ENCODE measurements around the gene MTHFD1L. TPM values are rescaled to one million over a fixed set of nuclear protein-coding genes. Genes with fewer than 3 reads are reported as not detected.

The MTHFD1L gene
- total RNA-seq, 4 donors from 2014 or later, result 3.3 to 7.8 (median 3.8) TPM

DNA sequence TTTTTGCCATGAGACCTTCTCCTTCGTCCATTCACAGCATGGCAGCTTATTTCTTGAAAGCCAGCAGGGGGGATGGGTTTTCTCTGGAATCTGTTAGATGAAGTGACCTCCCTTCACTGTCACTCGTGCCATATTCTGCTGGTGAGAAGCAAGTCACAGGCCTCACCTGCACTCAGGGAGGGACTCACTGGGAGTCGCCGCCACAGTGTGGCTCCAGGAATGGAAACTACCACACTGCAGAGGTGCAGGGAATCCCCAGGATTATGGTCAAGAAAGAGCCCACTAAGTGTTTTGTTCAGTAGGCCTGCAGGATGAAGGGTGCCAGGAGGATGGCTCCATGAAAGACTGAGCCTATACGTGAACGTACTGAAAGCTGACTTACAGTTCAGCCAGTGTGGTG, 213.2 kb downstream of the MTHFD1L start:
- TF ChIP-seq, protein P1, sequence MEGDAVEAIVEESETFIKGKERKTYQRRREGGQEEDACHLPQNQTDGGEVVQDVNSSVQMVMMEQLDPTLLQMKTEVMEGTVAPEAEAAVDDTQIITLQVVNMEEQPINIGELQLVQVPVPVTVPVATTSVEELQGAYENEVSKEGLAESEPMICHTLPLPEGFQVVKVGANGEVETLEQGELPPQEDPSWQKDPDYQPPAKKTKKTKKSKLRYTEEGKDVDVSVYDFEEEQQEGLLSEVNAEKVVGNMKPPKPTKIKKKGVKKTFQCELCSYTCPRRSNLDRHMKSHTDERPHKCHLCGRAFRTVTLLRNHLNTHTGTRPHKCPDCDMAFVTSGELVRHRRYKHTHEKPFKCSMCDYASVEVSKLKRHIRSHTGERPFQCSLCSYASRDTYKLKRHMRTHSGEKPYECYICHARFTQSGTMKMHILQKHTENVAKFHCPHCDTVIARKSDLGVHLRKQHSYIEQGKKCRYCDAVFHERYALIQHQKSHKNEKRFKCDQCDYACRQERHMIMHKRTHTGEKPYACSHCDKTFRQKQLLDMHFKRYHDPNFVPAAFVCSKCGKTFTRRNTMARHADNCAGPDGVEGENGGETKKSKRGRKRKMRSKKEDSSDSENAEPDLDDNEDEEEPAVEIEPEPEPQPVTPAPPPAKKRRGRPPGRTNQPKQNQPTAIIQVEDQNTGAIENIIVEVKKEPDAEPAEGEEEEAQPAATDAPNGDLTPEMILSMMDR (IDR thresholded peaks at IDR 0.05; ENCODE audit: low read depth), result no peak

DNA sequence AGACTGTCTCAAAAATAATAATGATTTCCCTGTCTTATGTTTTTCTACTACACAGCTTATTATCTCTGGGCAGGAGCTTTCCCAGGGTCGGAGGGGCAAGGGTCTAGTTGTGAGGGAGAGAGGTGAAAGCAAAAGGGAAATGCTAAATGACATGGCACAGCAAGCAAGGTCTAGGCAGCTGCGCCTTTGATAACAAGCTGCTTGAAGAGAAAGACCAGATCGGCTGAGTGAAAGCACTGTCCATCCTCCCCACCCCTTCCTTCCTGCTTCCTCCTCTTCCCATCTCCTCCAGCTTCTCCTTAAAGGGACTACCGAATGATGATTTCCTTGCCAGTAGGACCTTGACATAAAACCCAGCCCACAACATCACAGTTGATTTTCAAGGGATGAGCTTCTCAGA, 216.2 kb downstream of the MTHFD1L start:
- TF ChIP-seq, protein P1 (IDR thresholded peaks at IDR 0.05; ENCODE audit: low read depth), result no peak

DNA sequence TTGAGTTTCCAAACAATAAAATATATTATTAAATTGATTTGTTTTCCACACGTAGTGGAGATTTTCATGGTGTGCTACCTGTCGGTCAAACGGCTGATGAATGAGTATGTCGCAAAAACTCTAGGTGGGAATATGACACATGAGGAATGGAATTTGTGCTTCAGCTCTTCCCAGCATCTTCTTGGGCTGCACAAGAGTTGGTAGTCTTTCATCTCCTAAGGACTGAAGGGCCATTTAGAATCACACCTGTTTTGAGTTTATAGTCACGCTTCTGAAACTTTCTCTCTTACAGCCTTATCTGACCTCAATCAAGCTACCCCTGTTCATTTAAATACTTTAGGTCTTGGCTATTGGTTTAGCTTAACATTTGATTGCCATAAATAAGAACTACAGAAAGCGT, 216.6 kb downstream of the MTHFD1L start:
- TF ChIP-seq, protein P1 (IDR thresholded peaks at IDR 0.05; ENCODE audit: low read depth), result no peak

DNA sequence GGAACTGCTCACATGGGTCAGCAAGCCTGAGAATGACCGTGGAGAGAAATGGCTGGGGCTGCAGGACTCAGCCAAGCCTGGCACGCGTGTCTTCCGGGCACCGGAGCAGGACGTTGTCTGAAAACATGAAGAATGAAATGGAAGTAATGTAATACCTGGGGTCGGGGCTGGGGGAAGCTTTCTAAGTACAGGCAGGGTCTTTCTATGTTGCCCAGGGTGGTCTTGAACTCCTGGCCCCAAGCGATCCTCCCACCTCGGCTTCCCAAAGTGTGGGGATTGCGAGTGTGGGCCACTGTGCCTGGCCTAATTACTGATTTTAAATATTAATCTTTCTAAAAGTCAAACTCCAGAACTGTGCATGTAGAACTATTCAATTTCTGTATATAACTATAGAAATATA, 218.8 kb downstream of the MTHFD1L start:
- TF ChIP-seq, protein P1 (IDR thresholded peaks at IDR 0.05; ENCODE audit: low read depth), result no peak

DNA sequence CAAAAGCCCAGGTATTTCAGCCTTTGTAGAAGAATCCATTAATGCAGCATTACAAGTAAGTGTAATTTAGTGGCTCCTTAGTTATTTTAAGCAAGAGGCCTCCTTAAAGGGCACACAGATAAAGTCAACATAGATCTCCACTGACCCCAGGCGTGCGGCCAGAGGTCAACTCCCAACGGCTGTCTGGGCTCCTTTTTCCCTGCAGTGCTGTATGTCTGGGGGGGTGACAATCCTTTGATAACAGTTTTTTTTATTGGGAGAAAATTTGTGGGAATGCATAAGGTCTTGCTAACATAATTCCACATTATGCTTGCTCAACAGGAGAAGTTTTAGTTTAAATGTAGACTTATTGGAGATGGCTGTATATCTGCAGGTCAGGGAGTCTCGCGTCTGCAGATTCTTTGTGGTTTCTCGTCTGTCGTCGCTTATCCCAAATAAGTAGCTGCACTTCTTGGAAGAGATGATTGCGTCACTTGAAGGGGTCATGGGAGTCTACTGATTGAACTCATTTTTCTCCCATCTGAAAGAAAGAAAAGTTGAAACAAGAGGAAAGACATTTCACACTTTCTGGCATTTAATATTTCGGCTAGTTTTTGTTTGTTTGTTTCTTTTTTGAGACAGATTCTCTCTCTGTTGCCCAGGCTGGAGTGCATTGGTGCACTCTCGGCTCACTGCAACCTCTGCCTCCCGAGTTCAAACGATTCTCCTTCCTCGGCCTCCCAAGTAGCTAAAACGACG, 222.5 kb downstream of the MTHFD1L start:
- TF ChIP-seq, protein P1 (IDR thresholded peaks at IDR 0.05; ENCODE audit: low read depth), result no peak

DNA sequence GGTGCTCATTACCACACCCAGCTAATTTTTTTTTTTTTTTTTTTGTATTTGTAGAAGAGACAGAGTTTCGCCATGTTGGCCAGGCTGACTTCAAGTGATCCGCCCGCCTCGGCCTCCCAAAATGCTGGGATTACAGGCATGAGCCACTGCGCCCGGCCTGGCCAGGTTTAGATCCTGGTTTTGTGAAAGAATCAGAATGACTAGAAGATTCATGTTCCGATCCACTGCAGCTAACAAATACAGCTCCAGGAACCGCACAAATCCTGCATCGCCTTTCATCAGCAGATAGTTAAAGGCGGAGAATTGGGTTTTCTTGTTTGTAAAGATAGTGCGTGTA, 223.1 kb downstream of the MTHFD1L start:
- TF ChIP-seq, protein P1 (IDR thresholded peaks at IDR 0.05; ENCODE audit: low read depth), result no peak

DNA sequence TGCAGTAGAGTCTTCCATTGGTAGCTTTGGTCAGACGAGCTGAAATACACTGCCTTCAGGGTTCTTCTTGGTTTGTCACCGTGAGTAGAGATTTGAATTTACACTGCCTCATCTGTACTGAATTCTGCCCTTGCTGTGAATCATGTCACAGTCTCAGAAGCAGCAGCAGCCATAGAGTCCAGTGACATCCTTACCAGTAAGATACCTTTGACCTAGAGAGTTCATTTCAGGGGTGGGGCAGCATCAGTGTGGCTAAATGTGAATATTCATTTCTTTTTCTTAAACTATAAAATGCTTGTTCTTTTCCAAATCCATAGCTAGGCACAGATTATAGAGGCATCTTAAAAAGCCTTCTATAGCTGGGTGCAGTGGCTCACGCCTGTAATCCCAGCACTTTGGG, 223.5 kb downstream of the MTHFD1L start:
- TF ChIP-seq, protein P1 (IDR thresholded peaks at IDR 0.05; ENCODE audit: low read depth), result no peak
